HFFc6 (cell line): ENCODE results near the gene SEPTIN8. TPM values are rescaled to one million over a fixed set of nuclear protein-coding genes. Genes with fewer than 3 reads are reported as not detected.

Source experiments
- DNase-seq: peaks from one replicate; pipeline ENCODE4 v3.0.0-alpha.2; 2018
- H3K27ac Mint-ChIP-seq: 2 replicates; pipeline ENCODE4 v1.8.0; 2020; ENCODE audit warnings: mild to moderate bottlenecking, mixed read lengths
- H3K27me3 Mint-ChIP-seq: 2 replicates; pipeline ENCODE4 v1.8.0; 2021; ENCODE audit warnings: mild to moderate bottlenecking, moderate library complexity, mixed read lengths; ENCODE audit not compliant: insufficient read depth
- H3K36me3 Mint-ChIP-seq: 2 replicates; pipeline ENCODE4 v1.8.0; 2021; ENCODE audit warnings: low read depth, mixed read lengths
- H3K4me1 Mint-ChIP-seq: 2 replicates; pipeline ENCODE4 v1.8.0; 2020; ENCODE audit warnings: low read depth, mixed read lengths
- H3K4me3 Mint-ChIP-seq: 2 replicates; pipeline ENCODE4 v1.8.0; 2020; ENCODE audit warnings: mild to moderate bottlenecking, moderate library complexity, mixed read lengths
- H3K9me3 Mint-ChIP-seq: 2 replicates; pipeline ENCODE4 v1.8.0; 2020; ENCODE audit warnings: mild to moderate bottlenecking, mixed read lengths
- total RNA-seq, 6 experiments: library from RNA; stranded (reverse); fragmentation: NEBNext Ultra II Directional; extraction: Animal tissue kit (Norgen Biotek cat#: 25700); gene quantifications; 2 replicates in 1 of 6; 3 replicates in 5 of 6; pipeline ENCODE4 v1.2.3, GENCODE V29; 2021
- TF ChIP-seq, protein P1 (sequence below): fragments of 200-600 bp; sonication (generic); IDR thresholded peaks from 2 replicates; pipeline ENCODE4 v1.5.0; 2021; ENCODE audit warnings: antibody characterized with exemption, mild to moderate bottlenecking

Gene SEPTIN8
- total RNA-seq, 6 experiments from 2014 or later: 53.9 to 67.1 (median 59.2) TPM

DNA sequence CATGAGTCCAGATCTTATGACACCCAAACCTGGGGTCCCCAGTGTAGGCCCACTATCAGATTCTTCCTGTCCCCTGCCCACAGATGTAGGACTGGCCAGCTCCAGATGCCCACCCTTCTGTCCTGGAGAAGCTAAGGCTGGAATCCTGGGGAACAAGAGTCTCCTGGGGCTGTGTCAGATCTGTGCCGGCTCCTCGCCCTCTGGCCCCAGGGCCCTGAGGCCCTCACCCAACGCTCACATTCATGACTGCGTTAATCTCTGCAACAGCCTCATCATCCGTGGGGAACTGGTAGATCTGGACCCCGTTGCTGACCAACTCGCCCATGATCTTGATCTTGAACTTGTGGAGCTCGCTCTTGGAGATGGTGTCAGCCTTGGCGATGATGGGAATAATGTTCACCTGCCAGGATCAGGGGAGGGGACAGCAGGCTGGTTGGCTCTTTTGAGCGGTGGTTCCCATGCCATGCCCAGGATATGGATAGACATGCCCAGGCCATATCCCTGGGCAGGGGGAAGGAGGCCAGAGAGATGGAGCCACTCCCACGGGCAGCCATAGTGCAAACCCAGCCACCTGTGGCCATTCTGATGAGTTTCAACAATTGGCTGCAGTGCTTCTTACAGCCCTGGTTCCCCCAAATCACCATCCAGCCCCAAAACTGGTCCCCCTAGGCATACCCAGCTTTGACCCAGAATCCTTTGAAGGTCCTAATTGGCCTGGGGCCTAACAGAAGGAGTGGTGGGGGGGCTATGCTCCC, 14.6 kb downstream of the SEPTIN8 start:
- Mint-ChIP-seq H3K4me3 (no peak overlapping the region), H3K27me3 (no peaks in the 10 kb centered on the region; the same call in 1 of the 2 replicates), H3K36me3 (peaks cover 16% of the 10 kb centered on the region), H3K9me3 (no peaks in the 10 kb centered on the region), H3K4me1 (peaks cover 8% of the 10 kb centered on the region), H3K27ac (no peak overlapping the region; the same call in 1 of the 2 replicates)
- TF ChIP-seq, protein P1, sequence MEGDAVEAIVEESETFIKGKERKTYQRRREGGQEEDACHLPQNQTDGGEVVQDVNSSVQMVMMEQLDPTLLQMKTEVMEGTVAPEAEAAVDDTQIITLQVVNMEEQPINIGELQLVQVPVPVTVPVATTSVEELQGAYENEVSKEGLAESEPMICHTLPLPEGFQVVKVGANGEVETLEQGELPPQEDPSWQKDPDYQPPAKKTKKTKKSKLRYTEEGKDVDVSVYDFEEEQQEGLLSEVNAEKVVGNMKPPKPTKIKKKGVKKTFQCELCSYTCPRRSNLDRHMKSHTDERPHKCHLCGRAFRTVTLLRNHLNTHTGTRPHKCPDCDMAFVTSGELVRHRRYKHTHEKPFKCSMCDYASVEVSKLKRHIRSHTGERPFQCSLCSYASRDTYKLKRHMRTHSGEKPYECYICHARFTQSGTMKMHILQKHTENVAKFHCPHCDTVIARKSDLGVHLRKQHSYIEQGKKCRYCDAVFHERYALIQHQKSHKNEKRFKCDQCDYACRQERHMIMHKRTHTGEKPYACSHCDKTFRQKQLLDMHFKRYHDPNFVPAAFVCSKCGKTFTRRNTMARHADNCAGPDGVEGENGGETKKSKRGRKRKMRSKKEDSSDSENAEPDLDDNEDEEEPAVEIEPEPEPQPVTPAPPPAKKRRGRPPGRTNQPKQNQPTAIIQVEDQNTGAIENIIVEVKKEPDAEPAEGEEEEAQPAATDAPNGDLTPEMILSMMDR: no peak
- DNase-seq: no peak

DNA sequence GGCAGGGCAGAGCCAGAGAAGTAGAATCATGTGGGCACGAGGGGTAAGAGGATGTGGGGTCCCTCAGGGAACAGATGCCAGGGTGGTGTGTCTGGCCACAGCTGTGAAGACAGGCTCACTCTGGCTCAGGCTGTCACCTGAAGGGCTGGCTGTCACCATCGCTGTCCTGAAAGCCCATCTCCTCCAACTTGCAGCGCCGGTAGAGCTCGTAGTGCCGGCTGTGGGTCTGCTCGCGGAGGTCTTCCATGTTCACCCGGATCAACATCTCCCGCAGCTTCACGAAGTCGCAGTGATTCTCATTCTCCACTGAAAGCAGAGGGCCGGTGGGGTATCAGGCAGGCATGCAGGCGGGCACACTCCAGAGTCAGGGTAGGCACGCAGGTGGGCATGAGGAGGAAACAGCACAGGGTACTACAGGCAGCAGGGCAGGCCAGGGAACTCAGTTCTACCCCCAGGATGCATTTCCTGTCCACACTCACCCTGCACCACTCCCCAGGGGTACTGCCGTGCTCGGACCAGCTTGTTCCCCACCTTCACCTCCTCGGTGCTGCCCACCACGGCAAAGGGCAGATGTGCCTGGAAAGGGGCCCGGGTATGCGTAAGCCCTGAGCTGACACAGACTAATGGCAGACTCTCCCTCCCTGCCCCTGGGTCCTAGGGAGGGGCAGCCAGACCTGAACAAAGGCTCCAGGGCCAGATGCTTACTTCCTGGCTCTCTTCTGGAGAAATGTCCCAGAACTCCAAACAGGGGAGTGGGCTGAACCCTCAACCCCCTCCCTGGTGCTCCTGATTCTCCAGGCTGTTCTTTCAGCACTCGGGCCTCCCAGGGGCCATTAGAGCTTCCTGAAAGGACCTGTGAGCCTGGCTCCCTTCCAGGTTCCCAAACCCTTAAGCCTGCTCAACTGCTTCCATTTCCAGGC, 15.5 kb downstream of the SEPTIN8 start:
- no peak overlapping the region for H3K27ac Mint-ChIP-seq
- no peak for DNase-seq
- no peaks in the 10 kb centered on the region; the same call in 1 of the 2 replicates for H3K27me3 Mint-ChIP-seq
- no peaks in the 10 kb centered on the region for H3K9me3 Mint-ChIP-seq
- no peaks in the 10 kb centered on the region for H3K4me1 Mint-ChIP-seq
- TF ChIP-seq, protein P1: no peak
- peaks cover 16% of the 10 kb centered on the region for H3K36me3 Mint-ChIP-seq
- H3K4me3 Mint-ChIP-seq: no peak overlapping the region

DNA sequence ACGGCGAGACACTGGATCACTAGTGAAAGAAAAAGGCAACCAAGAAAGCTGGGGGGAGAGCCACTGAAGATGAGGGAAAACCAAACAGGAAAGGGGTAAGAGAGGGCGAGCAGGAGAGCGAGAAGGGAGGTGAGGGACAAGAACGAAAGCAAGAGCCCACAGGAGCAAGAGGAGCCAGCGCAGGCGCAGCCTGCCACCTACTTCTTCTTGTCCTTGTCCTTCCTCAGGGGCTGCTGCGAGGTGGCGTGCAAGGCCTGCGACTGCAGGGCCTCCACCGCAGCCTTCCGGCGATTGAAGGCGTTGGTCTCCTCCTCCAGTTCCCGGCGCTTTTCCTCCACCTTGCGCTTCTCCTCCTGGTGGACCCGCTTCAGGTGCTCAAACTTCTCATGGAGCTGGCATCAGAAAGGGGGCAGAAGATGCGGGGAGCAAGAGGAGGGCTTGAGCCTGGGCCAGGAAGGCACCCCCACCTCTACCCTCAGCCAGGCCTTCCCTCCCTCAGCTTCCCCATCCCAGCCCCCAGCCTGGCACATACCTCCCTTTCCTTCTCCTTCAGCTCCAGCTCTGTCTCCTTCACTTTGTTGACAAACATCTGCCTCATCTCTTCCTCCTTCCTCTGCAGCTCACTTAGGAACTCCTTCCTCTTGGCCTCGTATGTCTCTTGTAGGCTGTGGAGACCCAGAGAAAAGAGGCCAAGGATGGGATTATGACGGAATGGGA, 16.3 kb downstream of the SEPTIN8 start:
- Mint-ChIP-seq H3K4me3 (no peak overlapping the region), H3K27me3 (no peaks in the 10 kb centered on the region; the same call in 1 of the 2 replicates), H3K9me3 (no peaks in the 10 kb centered on the region), H3K4me1 (no peaks in the 10 kb centered on the region), H3K27ac (no peak overlapping the region), H3K36me3 (peaks cover 16% of the 10 kb centered on the region)
- TF ChIP-seq, protein P1: no peak
- no peak for DNase-seq

- peaks cover 16% of the 10 kb centered on the region for H3K36me3 Mint-ChIP-seq
Observed at GRCh38 chr5:132760049-132760420, 17.0 kb downstream of the SEPTIN8 start.

More at GRCh38 chr5:132760049-132760420, 17.0 kb downstream of the SEPTIN8 start:
- TF ChIP-seq, protein P1: no peak
- H3K9me3 Mint-ChIP-seq: no peaks in the 10 kb centered on the region
- no peaks in the 10 kb centered on the region; the same call in 1 of the 2 replicates for H3K27me3 Mint-ChIP-seq
- no peak for DNase-seq
- H3K4me1 Mint-ChIP-seq: no peaks in the 10 kb centered on the region
- H3K27ac Mint-ChIP-seq: no peak overlapping the region
- no peak overlapping the region for H3K4me3 Mint-ChIP-seq
